GM23338 (cell line): ENCODE data around the gene CXorf66. TPM values are rescaled to one million over a fixed set of nuclear protein-coding genes. Genes with fewer than 3 reads are reported as not detected.
A peak's percentile ranks its signal among the peaks of the same experiment; 100 is the strongest.
"Not testable (repeated sequence)": the region's sequence is repeated elsewhere in the genome, so short reads cannot be mapped to it uniquely, and the experiment has no call there.

Experiments used
- ATAC-seq: fragments of 200-7000 bp; cut with Tn5 transposase; 3 replicates; pipeline ENCODE4 v1.9.1; 2020
- DNase-seq: peaks from one replicate; pipeline ENCODE4 v3.0.0-alpha.2; 2015; ENCODE audit warnings: low spot score
- H2AFZ ChIP-seq: fragments of 200-600 bp; sonication (generic); 2 replicates; pipeline ENCODE4 v1.8.0; 2016; ENCODE audit warnings: antibody characterized with exemption, mild to moderate bottlenecking, moderate library complexity
- H3F3A ChIP-seq: fragments of 200-600 bp; sonication (generic); replicated peaks from 2 replicates; pipeline ENCODE4 v1.8.0; 2017; ENCODE audit warnings: antibody characterized with exemption, mixed run types, low read depth
- H3K27ac ChIP-seq: fragments of 200-600 bp; sonication (generic); 2 replicates; pipeline ENCODE4 v1.6.1; 2016; ENCODE audit warnings: low read depth
- H3K27me3 ChIP-seq: fragments of 200-600 bp; sonication (generic); 2 replicates; pipeline ENCODE4 v1.8.0; 2016; ENCODE audit warnings: mild to moderate bottlenecking, mixed run types, moderate library complexity; ENCODE audit not compliant: insufficient read depth
- H3K36me3 ChIP-seq: fragments of 200-600 bp; sonication (generic); 2 replicates; pipeline ENCODE4 v1.8.0; 2016; ENCODE audit warnings: mild to moderate bottlenecking; ENCODE audit not compliant: insufficient read depth
- H3K4me1 ChIP-seq: fragments of 200-600 bp; sonication (generic); 2 replicates; pipeline ENCODE4 v1.8.0; 2016; ENCODE audit warnings: mild to moderate bottlenecking, moderate library complexity; ENCODE audit not compliant: insufficient read depth
- H3K4me2 ChIP-seq: fragments of 200-600 bp; sonication (generic); 2 replicates; pipeline ENCODE4 v1.7.1; 2017; ENCODE audit warnings: mixed run types
- H3K4me3 ChIP-seq: fragments of 200-600 bp; sonication (generic); 2 replicates; pipeline ENCODE4 v1.6.1; 2016; ENCODE audit warnings: mixed run types
- H3K79me2 ChIP-seq: fragments of 200-600 bp; sonication (generic); replicated peaks from 2 replicates; pipeline ENCODE4 v1.8.0; 2017; ENCODE audit warnings: mild to moderate bottlenecking; ENCODE audit not compliant: insufficient read depth
- H3K9me2 ChIP-seq: fragments of 200-600 bp; sonication (generic); 2 replicates; pipeline ENCODE4 v1.8.0; 2017; ENCODE audit not compliant: insufficient read depth
- H4K20me1 ChIP-seq: fragments of 200-600 bp; sonication (generic); replicated peaks from 2 replicates; pipeline ENCODE4 v1.8.0; 2017; ENCODE audit warnings: mild to moderate bottlenecking; ENCODE audit not compliant: insufficient read depth
- H3K27ac Mint-ChIP-seq: 2 replicates; pipeline ENCODE4 v1.8.0; 2020; ENCODE audit warnings: inconsistent platforms, mild to moderate bottlenecking, moderate library complexity, mixed read lengths
- H3K27me3 Mint-ChIP-seq: 3 replicates; pipeline ENCODE4 v1.8.0; 2022; ENCODE audit warnings: low read depth, mild to moderate bottlenecking, moderate library complexity, mixed read lengths, inconsistent platforms; ENCODE audit not compliant: insufficient read depth, poor library complexity
- H3K36me3 Mint-ChIP-seq: 3 replicates; pipeline ENCODE4 v1.8.0; 2021; ENCODE audit warnings: low read depth, mild to moderate bottlenecking, inconsistent platforms, moderate library complexity, mixed read lengths
- H3K4me1 Mint-ChIP-seq: 3 replicates; pipeline ENCODE4 v1.8.0; 2020; ENCODE audit warnings: mild to moderate bottlenecking, inconsistent platforms, mixed read lengths
- H3K4me3 Mint-ChIP-seq: 3 replicates; pipeline ENCODE4 v1.8.0; 2021; ENCODE audit warnings: moderate library complexity, mild to moderate bottlenecking, inconsistent platforms, mixed read lengths
- H3K9me3 Mint-ChIP-seq: 3 replicates; pipeline ENCODE4 v1.8.0; 2020; ENCODE audit warnings: moderate library complexity, mild to moderate bottlenecking, inconsistent platforms, mixed read lengths
- CTCF ChIP-seq, 2 experiments: fragments of 200-600 bp in 1 of 2; sonication (generic) in 1 of 2; conservative IDR thresholded peaks; 2 replicates each; pipeline versions ENCODE4 v1.5.1 to v1.6.1; 2016 to 2017; ENCODE audit warnings: antibody characterized with exemption in 2 of 2, low read depth in 2 of 2, mild to moderate bottlenecking in 2 of 2, moderate library complexity in 1 of 2
- NANOG ChIP-seq: IDR thresholded peaks from 2 replicates; pipeline ENCODE4 v1.6.1; 2016; ENCODE audit warnings: antibody characterized with exemption, borderline replicate concordance
- polyA plus RNA-seq: library from polyadenylated mRNA; unstranded; fragments of >200 nt; fragmentation: Nextera tagmentation; extraction: Ambion mirVana; gene quantifications from 2 replicates; pipeline ENCODE4 v1.2.1, GENCODE V29; 2016
- total RNA-seq: library from RNA; depleted of rRNA; stranded (reverse); fragments of >200 nt; shearing (Covaris generic); gene quantifications from 2 replicates; pipeline ENCODE4 v1.2.3, GENCODE V29; 2014

Gene CXorf66
- total and polyA plus RNA-seq, 2 experiments from 2014 or later, result not detected

- DNase-seq, H3K27ac ChIP-seq, H3K27me3 Mint-ChIP-seq, H3K4me1 Mint-ChIP-seq, H3K4me2 ChIP-seq, ATAC-seq, H4K20me1 ChIP-seq, H3F3A ChIP-seq, H3K4me1 ChIP-seq, H3K27ac Mint-ChIP-seq, H3K9me2 ChIP-seq, H3K4me3 Mint-ChIP-seq, H3K36me3 Mint-ChIP-seq, H3K27me3 ChIP-seq, H3K9me3 Mint-ChIP-seq, H2AFZ ChIP-seq, H3K36me3 ChIP-seq, H3K79me2 ChIP-seq, H3K4me3 ChIP-seq: not testable (repeated sequence)
- peak; percentile 55 to 61 for TF ChIP-seq CTCF (conservative IDR thresholded peaks at IDR 0.05; ENCODE audit: low read depth in 2 of 2)
Observed at GRCh38 chrX:139966159-139966558, 838 bp upstream of the CXorf66 start.

- H3K4me2 ChIP-seq, H4K20me1 ChIP-seq, ATAC-seq, H3K36me3 ChIP-seq, H3K4me3 Mint-ChIP-seq, H3K4me3 ChIP-seq, H3K27ac Mint-ChIP-seq, H3K9me2 ChIP-seq, H3K36me3 Mint-ChIP-seq, H3F3A ChIP-seq, H3K27me3 Mint-ChIP-seq, DNase-seq, H2AFZ ChIP-seq, H3K4me1 ChIP-seq, H3K9me3 Mint-ChIP-seq, H3K27me3 ChIP-seq, H3K79me2 ChIP-seq, H3K27ac ChIP-seq, H3K4me1 Mint-ChIP-seq: not testable (repeated sequence)
Observed at GRCh38 chrX:139961091-139961490, 4.2 kb downstream of the CXorf66 start.

GRCh38 chrX:139949703-139950102, 15.6 kb downstream of the CXorf66 start:
- TF ChIP-seq CTCF (conservative IDR thresholded peaks at IDR 0.05; ENCODE audit: low read depth in 2 of 2) (peak; percentile 21 to 55; a peak in 3 of 4 replicates), NANOG (no peak)
- no peaks in the 10 kb centered on the region for H3K36me3 ChIP-seq
- Mint-ChIP-seq H3K4me3 (no peak overlapping the region), H3K36me3 (no peaks in the 10 kb centered on the region), H3K9me3 (no peaks in the 10 kb centered on the region), H3K27ac (no peak overlapping the region), H3K4me1 (peaks cover 3% of the 10 kb centered on the region; the same call in 1 of the 3 replicates), H3K27me3 (no peaks in the 10 kb centered on the region)
- H3K79me2 ChIP-seq, result no peaks in the 10 kb centered on the region
- no peak overlapping the region for H3K4me2 ChIP-seq
- no peaks in the 10 kb centered on the region for H3K27me3 ChIP-seq
- H4K20me1 ChIP-seq, result no peaks in the 10 kb centered on the region
- no peak overlapping the region for H3K4me3 ChIP-seq
- no peaks in the 10 kb centered on the region for H3F3A ChIP-seq
- H3K4me1 ChIP-seq, result no peaks in the 10 kb centered on the region
- H3K9me2 ChIP-seq, result no peaks in the 10 kb centered on the region
- no peak overlapping the region for H2AFZ ChIP-seq
- DNase-seq (peak; percentile 49), ATAC-seq (peak; percentile 73)
- no peak overlapping the region for H3K27ac ChIP-seq
